IMR-90 (cell line): ENCODE measurements around the gene SRGAP3. TPM values are rescaled to one million over a fixed set of nuclear protein-coding genes. Genes with fewer than 3 reads are reported as not detected.

ENCODE experiments used
- ATAC-seq: fragments of 200-7000 bp; cut with Tn5 transposase; 2 replicates; pipeline ENCODE4 v1.9.1; 2020; ENCODE audit warnings: low read depth, mild to moderate bottlenecking, moderate library complexity
- BruUV-seq: library from RNA; stranded (reverse); fragments of 400-500 nt; replicated peaks from 2 replicates; lab custom pipeline; 2021; lab: Mats Ljungman, UMichigan
- CTCF ChIA-PET: fragments of 300-600 bp; formaldehyde crosslinking; extraction: SDS; loops from one replicate; lab custom pipeline; 2021; ENCODE audit warnings: antibody characterized with exemption; lab: Yijun Ruan, JAX
- POLR2A ChIA-PET: fragments of 300-600 bp; sonication (Branson Sonifier 250); formaldehyde crosslinking; loops from one replicate; lab custom pipeline; 2022; ENCODE audit warnings: antibody characterized with exemption; ENCODE audit not compliant: unreplicated experiment; lab: Charles Lee
- DNase-seq: peaks from one replicate; pipeline ENCODE4 v3.0.0; 2013
- H2AFZ ChIP-seq: replicated peaks from 2 replicates; pipeline ENCODE3; 2013; ENCODE audit warnings: low read length, mild to moderate bottlenecking; ENCODE audit not compliant: poor library complexity
- H2AK5ac ChIP-seq: 2 replicates; pipeline ENCODE4 v1.6.1; 2013; ENCODE audit warnings: low read depth, low read length, inconsistent platforms
- H2AK9ac ChIP-seq: replicated peaks from 2 replicates; pipeline ENCODE3; 2013; ENCODE audit warnings: mild to moderate bottlenecking, low read depth, low read length, moderate library complexity; ENCODE audit not compliant: poor library complexity
- H2BK120ac ChIP-seq: 2 replicates; pipeline ENCODE4 v1.6.1; 2013; ENCODE audit warnings: low read depth, low read length, inconsistent platforms
- H2BK15ac ChIP-seq: 3 replicates; pipeline ENCODE4 v1.6.1; 2013; ENCODE audit warnings: low read depth, low read length, inconsistent platforms
- H2BK20ac ChIP-seq: 2 replicates; pipeline ENCODE4 v1.6.1; 2013; ENCODE audit warnings: low read depth, mild to moderate bottlenecking, inconsistent platforms, low read length, moderate library complexity
- H2BK5ac ChIP-seq: 2 replicates; pipeline ENCODE4 v1.6.1; 2013; ENCODE audit warnings: mild to moderate bottlenecking, low read depth, low read length, inconsistent platforms; ENCODE audit not compliant: poor library complexity, severe bottlenecking
- H3K14ac ChIP-seq: replicated peaks from 2 replicates; pipeline ENCODE4 v1.6.1; 2013; ENCODE audit warnings: low read depth, low read length, inconsistent platforms
- H3K18ac ChIP-seq: 2 replicates; pipeline ENCODE4 v1.6.1; 2013; ENCODE audit warnings: low read depth, low read length, control low read depth
- H3K23ac ChIP-seq: 2 replicates; pipeline ENCODE4 v1.6.1; 2013; ENCODE audit warnings: low read depth, low read length, inconsistent platforms
- H3K27ac ChIP-seq: 2 replicates; pipeline ENCODE4 v1.5.1; 2013; ENCODE audit warnings: mild to moderate bottlenecking, control low read depth, low read length; ENCODE audit not compliant: insufficient read depth
- H3K27me3 ChIP-seq: 2 replicates; pipeline ENCODE4 v1.6.1; 2013; ENCODE audit warnings: low read length; ENCODE audit not compliant: control insufficient read depth, insufficient read depth
- H3K36me3 ChIP-seq: 2 replicates; pipeline ENCODE4 v1.6.1; 2013; ENCODE audit warnings: low read length, mixed read lengths; ENCODE audit not compliant: control insufficient read depth, insufficient read depth
- H3K4ac ChIP-seq: 2 replicates; pipeline ENCODE4 v1.6.1; 2013; ENCODE audit warnings: low read depth, low read length, inconsistent platforms
- H3K4me1 ChIP-seq: 2 replicates; pipeline ENCODE4 v1.6.1; 2013; ENCODE audit warnings: low read length, mixed read lengths; ENCODE audit not compliant: control insufficient read depth, insufficient read depth
- H3K4me2 ChIP-seq: 2 replicates; pipeline ENCODE4 v1.6.1; 2013; ENCODE audit warnings: low read depth, mild to moderate bottlenecking, control low read depth, low read length, moderate library complexity
- H3K4me3 ChIP-seq: 2 replicates; pipeline ENCODE4 v1.5.1; 2013; ENCODE audit warnings: low read depth, mild to moderate bottlenecking, control low read depth, low read length, moderate library complexity; ENCODE audit not compliant: insufficient read depth
- H3K56ac ChIP-seq: 2 replicates; pipeline ENCODE4 v1.6.1; 2013; ENCODE audit warnings: low read length, inconsistent platforms; ENCODE audit not compliant: insufficient read depth; ENCODE audit errors: extremely low read depth
- H3K79me1 ChIP-seq, 2 experiments: 2 replicates each; pipeline ENCODE4 v1.6.1; 2013; ENCODE audit warnings: low read length in 2 of 2, inconsistent platforms in 1 of 2, low read depth in 1 of 2
- H3K9ac ChIP-seq: 2 replicates; pipeline ENCODE4 v1.6.1; 2013; ENCODE audit warnings: low read depth, low read length, control low read depth
- H3K9me1 ChIP-seq: 2 replicates; pipeline ENCODE4 v1.6.1; 2013; ENCODE audit warnings: low read length, inconsistent platforms; ENCODE audit not compliant: insufficient read depth
- H3K9me3 ChIP-seq: 2 replicates; pipeline ENCODE4 v1.6.1; 2013; ENCODE audit warnings: low read length; ENCODE audit not compliant: control insufficient read depth, insufficient read depth
- H4K20me1 ChIP-seq: 2 replicates; pipeline ENCODE4 v1.6.1; 2013; ENCODE audit warnings: low read length, inconsistent platforms; ENCODE audit not compliant: insufficient read depth
- H4K5ac ChIP-seq: 2 replicates; pipeline ENCODE4 v1.6.1; 2013; ENCODE audit warnings: mild to moderate bottlenecking, low read depth, low read length, control low read depth
- H4K8ac ChIP-seq, 2 experiments: 2 replicates each; pipeline ENCODE4 v1.6.1; 2013; ENCODE audit warnings: low read depth in 2 of 2, low read length in 2 of 2, control low read depth in 1 of 2, inconsistent platforms in 1 of 2
- H4K91ac ChIP-seq: 2 replicates; pipeline ENCODE4 v1.6.1; 2013; ENCODE audit warnings: low read depth, low read length, inconsistent platforms; ENCODE audit not compliant: insufficient read depth
- POLR2A ChIP-seq: IDR thresholded peaks from 2 replicates; pipeline ENCODE4 v1.6.1; 2012; ENCODE audit warnings: mild to moderate bottlenecking, low read depth, low read length
- WGBS, 2 experiments: methylation state at CpG; one replicate each; pipeline versions ENCODE4 v1.1.5 to v1.1.7; 2013; ENCODE audit warnings: missing lambda C conversion rate in 2 of 2; ENCODE audit not compliant: insufficient read length in 1 of 2; ENCODE audit errors: extremely low coverage in 2 of 2; 5-methylcytosine and 5-hydroxymethylcytosine counted together
- dilution Hi-C: fragments of 300-500 bp; cut with HindIII; formaldehyde crosslinking; loops from one replicate; pipeline ENCODE4 v1.14.3; 2018; ENCODE audit warnings: low sequenced_read_pairs; ENCODE audit not compliant: unreplicated experiment
- in situ Hi-C: fragments of 300-500 bp; cut with MboI; formaldehyde crosslinking; loops from 3 replicates; pipeline ENCODE4 v1.14.3; 2019; ENCODE audit warnings: low sequenced_read_pairs, inconsistent platforms, mixed read lengths
- intact Hi-C: fragments of 100-400 bp; cut with micrococcal nuclease; formaldehyde crosslinking; loops from 2 replicates; pipeline ENCODE4 v1.10.0; 2022
- polyA plus RNA-seq, 3 experiments: library from polyadenylated mRNA; depleted of rRNA; stranded (reverse); fragments of >200 nt; gene quantifications; 2 replicates each; pipeline ENCODE4 v1.2.3, GENCODE V29; 2012; ENCODE audit warnings: low replicate concordance in 1 of 3
- total RNA-seq: library from RNA; depleted of rRNA; stranded (reverse); fragments of >200 nt; gene quantifications from 2 replicates; pipeline ENCODE4 v1.2.3, GENCODE V29; 2012

SRGAP3 gene
- total and polyA plus RNA-seq, 2 of the 4 experiments (the other 2 are of a cell fraction), result 0.68 to 1.4 TPM

DNA sequence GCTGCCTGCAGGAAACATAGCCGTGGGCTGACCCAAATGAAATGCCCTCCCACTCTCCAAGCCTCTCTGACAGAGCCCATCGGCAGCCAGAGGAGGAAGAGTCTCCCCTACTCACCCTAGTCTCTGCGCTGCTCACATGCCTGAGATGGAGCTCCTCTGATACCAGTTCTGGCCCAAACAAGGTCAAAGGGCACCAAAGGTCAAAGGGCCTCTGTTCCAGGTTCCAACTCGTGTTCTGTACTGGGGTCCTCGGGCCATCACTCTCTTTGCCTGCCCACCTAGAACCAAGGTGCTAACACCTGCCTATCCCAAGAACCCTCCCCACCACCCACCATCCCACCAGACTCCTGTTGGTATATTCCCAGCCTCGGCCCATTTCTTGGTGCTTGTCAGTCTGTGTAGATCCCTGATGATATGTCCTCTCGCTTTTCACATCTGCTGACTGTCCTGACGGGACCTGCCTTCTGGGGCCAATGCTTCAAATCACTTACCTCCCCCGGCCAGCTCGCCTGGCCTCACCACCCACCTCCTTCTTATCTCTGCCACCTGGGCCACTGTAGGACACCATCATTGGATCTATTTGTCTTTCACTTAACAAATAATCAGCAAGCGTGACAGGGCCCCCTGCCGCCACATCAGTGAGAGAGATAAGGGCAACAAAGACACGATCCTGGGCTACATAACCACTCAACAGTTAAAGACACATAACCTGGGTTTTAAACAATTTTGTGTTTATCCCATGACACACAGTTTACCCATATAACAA lies 90.4 kb downstream of the SRGAP3 start:
- Histone ChIP-seq H2BK120ac (no peak overlapping the region), H3K27ac (no peak overlapping the region), H3K9me3 (no peaks in the 10 kb centered on the region), H4K91ac (no peak overlapping the region), H3K9me1 (no peaks in the 10 kb centered on the region), H3K4me1 (no peaks in the 10 kb centered on the region), H2BK15ac (no peak overlapping the region), H2BK5ac (no peak overlapping the region), H3K4me3 (no peak overlapping the region), H3K79me1 (no peaks in the 10 kb centered on the region), H3K56ac (no peak overlapping the region), H2BK20ac (no peak overlapping the region), H2AK5ac (no peak overlapping the region), H4K20me1 (no peaks in the 10 kb centered on the region), H3K18ac (no peak overlapping the region), H3K9ac (no peak overlapping the region), H3K4ac (no peak overlapping the region), H2AK9ac (no peak overlapping the region), H3K27me3 (0 out of 2 replicates have a peak, but pooled peaks cover 2% of the 10 kb centered on the region), H3K23ac (no peak overlapping the region), H4K8ac (no peak overlapping the region), H3K36me3 (no peaks in the 10 kb centered on the region), H3K14ac (no peak overlapping the region), H4K5ac (no peak overlapping the region), H3K4me2 (no peak overlapping the region), H2AFZ (no peak overlapping the region)
- DNase-seq (no peak), ATAC-seq (no peak)
- POLR2A ChIA-PET, result no interaction called here
- WGBS, 2 experiments, result 48% methylated on average over 3 of the region's 13 CpGs; no CpG with 5 or more reads in 1 of the 2 experiments
- in situ Hi-C loops (no loop called here), dilution Hi-C loops (no loop called here), intact Hi-C loops (no loop called here)
- no peak for TF ChIP-seq POLR2A
- BruUV-seq, result no TSS peak
- CTCF ChIA-PET, result no interaction called here
